Transverse colon (tissue), 4 donors: Measurements from ENCODE around the gene ILDR1. TPM values are rescaled to one million over a fixed set of nuclear protein-coding genes. Genes with fewer than 3 reads are reported as not detected.

ENCODE experiments used
- DNase-seq: peaks from one replicate; pipeline ENCODE4 v3.0.0-alpha.2; 2019
- H3K27ac ChIP-seq, 4 donors: fragments of 200-600 bp; sonication (generic); 2 replicates each; pipeline ENCODE4 v1.5.1; 2016 to 2018; ENCODE audit warnings: inconsistent platforms in 4 of 4
- H3K27me3 ChIP-seq: fragments of 200-600 bp; sonication (generic); 2 replicates; pipeline ENCODE4 v1.5.1; 2017; ENCODE audit warnings: inconsistent platforms
- H3K36me3 ChIP-seq, 4 donors: fragments of 200-600 bp; sonication (generic); 2 replicates each; pipeline ENCODE4 v1.5.1; 2017 to 2019; ENCODE audit warnings: inconsistent platforms in 4 of 4
- H3K4me1 ChIP-seq, 4 donors: fragments of 200-600 bp; sonication (generic); 2 replicates each; pipeline ENCODE4 v1.5.1; 2017 to 2020; ENCODE audit warnings: inconsistent platforms in 4 of 4
- H3K4me3 ChIP-seq, 4 donors: fragments of 200-600 bp; sonication (generic); 1 replicate in 1 of 4; 2 replicates in 3 of 4; pipeline versions ENCODE4 v1.5.1 to v1.6.1; 2017 to 2019; ENCODE audit warnings: inconsistent platforms in 4 of 4
- H3K9me3 ChIP-seq, 2 donors: fragments of 200-600 bp; sonication (generic); 2 replicates each; pipeline ENCODE4 v1.5.1; 2017 to 2019; ENCODE audit warnings: inconsistent platforms in 2 of 2
- CTCF ChIP-seq, 5 experiments: fragments of 200-600 bp in 3 of 5; fragments of 450-650 bp in 2 of 5; sonication (generic) in 3 of 5; IDR thresholded peaks; 1 replicate in 2 of 5; 2 replicates in 3 of 5; pipeline ENCODE4 v1.5.1; 2016 to 2017; ENCODE audit warnings: antibody characterized with exemption in 5 of 5, inconsistent platforms in 3 of 5, mild to moderate bottlenecking in 2 of 5, moderate library complexity in 1 of 5
- EP300 ChIP-seq: sonication (generic); formaldehyde crosslinking; IDR thresholded peaks from one replicate; pipeline ENCODE4 v1.6.1; 2017; ENCODE audit warnings: antibody characterized with exemption, low read depth
- POLR2A ChIP-seq: fragments of 450-650 bp; IDR thresholded peaks from one replicate; pipeline ENCODE4 v1.6.1; 2016; ENCODE audit warnings: antibody characterized with exemption, mild to moderate bottlenecking, moderate library complexity
- POLR2AphosphoS5 ChIP-seq, 3 donors: sonication (generic); formaldehyde crosslinking; IDR thresholded peaks; one replicate each; pipeline ENCODE4 v1.6.1; 2016; ENCODE audit warnings: antibody characterized with exemption in 3 of 3
- WGBS, 2 donors: methylation state at CpG; one replicate each; pipeline ENCODE4 v1.1.5; 2018; ENCODE audit warnings: low coverage in 1 of 2; 5-methylcytosine and 5-hydroxymethylcytosine counted together
- in situ Hi-C, 4 donors: fragments of 200-750 bp; cut with MboI; loops; one replicate each; pipeline versions ENCODE4 v1.15.0 to v1.15.1; 2017; ENCODE audit warnings: low sequenced_read_pairs in 3 of 4, low pct_ligation_motif_present in 1 of 4, low pct_unique_long_range_greater_than_20kb in 1 of 4
- intact Hi-C: fragments of 100-400 bp; cut with DNase I; formaldehyde crosslinking; loops from one replicate; pipeline ENCODE4 v1.15.1; 2023; ENCODE audit warnings: low total_unique reads
- total RNA-seq, 4 donors: library from RNA; depleted of rRNA; stranded (reverse); fragments of >200 nt; gene quantifications; one replicate each; pipeline ENCODE4 v1.1.0, GENCODE V29; 2016

ILDR1 gene
- total RNA-seq, 4 donors from 2014 or later = 13.8 to 27.7 (median 21.5) TPM

DNA sequence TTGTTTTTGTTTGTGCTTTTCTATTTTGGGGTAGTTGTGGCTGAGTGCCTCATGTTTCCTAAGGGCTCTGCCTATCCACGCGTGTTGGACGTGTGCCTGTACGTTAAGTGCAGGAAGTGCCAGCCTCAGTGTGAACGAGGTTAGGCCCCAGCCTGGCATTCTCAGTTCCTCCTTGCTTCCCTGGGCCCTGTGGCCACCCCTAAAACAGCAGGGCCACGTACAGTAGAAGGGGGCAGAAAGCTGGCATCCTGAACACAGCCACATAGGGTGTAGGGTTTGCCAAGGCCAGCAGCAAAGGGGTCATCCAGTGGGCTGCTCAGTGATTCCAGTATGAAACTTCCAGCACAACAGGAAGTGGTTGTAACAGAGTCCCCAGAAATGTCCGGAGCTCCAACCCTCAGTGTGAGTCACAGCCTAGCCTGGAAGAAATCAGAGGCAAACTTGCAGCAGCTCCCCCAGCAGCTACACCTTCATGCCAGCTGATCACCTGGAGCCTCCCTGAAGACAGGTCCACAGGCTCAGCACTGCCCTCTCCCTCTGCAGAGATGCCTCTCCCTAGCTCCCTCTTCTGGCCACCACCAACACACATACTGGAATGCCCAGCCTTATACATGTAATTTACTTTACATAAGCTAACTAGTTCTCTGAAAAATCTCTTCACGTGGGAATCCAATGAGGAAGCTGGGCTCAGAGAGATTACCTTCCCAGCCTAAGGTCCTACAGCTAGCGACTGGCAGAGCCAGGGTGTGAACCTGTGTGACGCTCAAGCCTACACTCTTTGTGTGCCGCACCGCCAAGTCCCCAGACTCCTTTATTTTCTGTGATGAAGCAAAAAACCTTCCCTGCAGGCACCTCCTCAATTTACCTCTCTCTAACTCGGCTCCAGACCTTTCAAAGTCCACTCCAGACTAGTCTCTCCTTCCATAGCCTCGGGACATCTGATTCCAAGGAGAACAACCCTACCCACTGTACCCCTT is 26.6 kb downstream of the ILDR1 start:
- peak; percentile 78 for DNase-seq
- in situ Hi-C loops (loop anchor here in 1 of 4 donors (10.0 kb wide), 1 partner anchor 451 kb away; the partner anchor contains the start of gene POLQ), intact Hi-C loops (no loop called here)
- WGBS, 2 donors = 52 to 62% methylated on average over 6 to 14 of the region's 14 CpGs
- no peak for TF ChIP-seq POLR2A
- TF ChIP-seq CTCF (IDR thresholded peaks at IDR 0.05) = peak; percentile 41 to 64 (median 53)
- TF ChIP-seq EP300 = no peak
- TF ChIP-seq POLR2AphosphoS5 (IDR thresholded peaks at IDR 0.05) = no peak
- Histone ChIP-seq H3K27ac (peak overlapping the region; percentile 26 to 66 (median 54)), H3K36me3 (no peaks in the 10 kb centered on the region), H3K4me3 (no peak overlapping the region), H3K27me3 (no peaks in the 10 kb centered on the region), H3K4me1 (peaks cover 0 to 10% (median 1%) of the 10 kb centered on the region in 4 donors), H3K9me3 (no peaks in the 10 kb centered on the region)

GRCh38 chr3:121994551-121994950 is 27.5 kb downstream of the ILDR1 start:
- WGBS, 2 donors = 87 to 100% methylated on average over 2 to 3 of the region's 3 CpGs
- peak overlapping the region; percentile 26 to 66 (median 54) for H3K27ac ChIP-seq

DNA sequence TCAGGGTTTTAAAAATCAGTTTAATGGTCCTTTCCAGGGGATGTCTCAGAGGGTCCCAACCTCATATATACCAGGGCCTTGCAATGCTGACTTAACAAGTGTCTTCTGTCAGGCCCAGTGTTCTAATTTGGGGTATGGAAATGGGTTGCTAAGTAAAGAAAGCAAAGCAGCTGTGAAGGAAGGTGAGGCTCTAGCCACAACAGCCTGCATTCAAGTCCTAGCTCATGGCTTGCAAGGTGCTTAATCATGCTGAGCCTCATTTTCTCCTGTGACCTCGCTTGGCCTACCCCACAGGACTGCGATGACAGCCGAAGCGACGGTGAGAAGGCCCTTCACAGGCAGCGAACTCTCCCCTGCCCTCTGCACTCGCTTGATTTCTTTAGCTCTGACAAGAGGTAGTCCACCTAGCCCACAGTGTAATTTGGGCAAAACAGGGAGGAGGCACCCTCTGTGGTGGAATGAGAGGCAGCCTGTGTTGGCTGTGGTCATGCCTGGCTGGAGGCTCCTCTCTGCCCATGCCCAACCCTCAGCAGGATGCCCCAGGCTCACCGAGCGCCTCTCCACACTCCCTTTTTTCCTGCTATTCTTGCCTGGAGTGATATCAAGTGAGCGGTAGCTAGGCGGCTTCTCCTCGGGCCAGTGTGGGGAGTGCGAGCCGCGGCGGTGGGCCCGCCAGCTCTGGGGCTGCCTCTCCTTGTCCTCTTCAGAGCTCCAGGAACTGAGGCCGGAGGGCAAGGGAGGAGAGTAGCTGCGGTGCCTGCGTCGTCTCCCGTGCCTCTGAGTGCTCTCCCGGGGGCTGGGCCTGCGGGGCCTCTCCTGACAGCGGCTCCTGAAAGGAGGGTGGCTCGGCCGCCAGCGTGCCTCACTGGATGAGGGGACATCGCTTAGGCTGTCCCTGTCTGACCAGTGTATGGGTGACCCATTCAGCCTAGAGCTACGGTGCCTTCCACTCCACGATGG is 29.2 kb downstream of the ILDR1 start:
- in situ Hi-C loops (loop anchor here in 1 of 4 donors (10.0 kb wide), 1 partner anchor 448 kb away; the partner anchor contains the start of gene POLQ), intact Hi-C loops (no loop called here)

More at GRCh38 chr3:121994551-121994950, 27.5 kb downstream of the ILDR1 start:
- no peak for TF ChIP-seq CTCF (IDR thresholded peaks at IDR 0.05)
- no peak for TF ChIP-seq POLR2A
- TF ChIP-seq POLR2AphosphoS5 (IDR thresholded peaks at IDR 0.05) = no peak
- TF ChIP-seq EP300 = no peak
- Histone ChIP-seq H3K27me3 (no peaks in the 10 kb centered on the region), H3K4me3 (no peak overlapping the region), H3K9me3 (no peaks in the 10 kb centered on the region), H3K4me1 (peaks cover 0 to 10% (median 1%) of the 10 kb centered on the region in 4 donors), H3K36me3 (no peaks in the 10 kb centered on the region)
- in situ Hi-C loops = loop anchor here in 1 of 4 donors (10.0 kb wide), 1 partner anchor 450 kb away; the partner anchor contains the start of gene POLQ
- no peak for DNase-seq
- intact Hi-C loops = no loop called here

More for the DNA sequence above, 29.2 kb downstream of the ILDR1 start:
- peaks cover 0 to 10% (median 0%) of the 10 kb centered on the region in 4 donors for H3K4me1 ChIP-seq
- no peaks in the 10 kb centered on the region for H3K27me3 ChIP-seq
- no peak for TF ChIP-seq POLR2A
- no peak for TF ChIP-seq EP300
- TF ChIP-seq POLR2AphosphoS5 (IDR thresholded peaks at IDR 0.05) = no peak
- no peak for TF ChIP-seq CTCF (IDR thresholded peaks at IDR 0.05)
- DNase-seq = no peak
- peak overlapping the region in 2 of 4 donors; percentile 2 to 39 for H3K27ac ChIP-seq
- WGBS, 2 donors = 92% methylated on average over 24 of the region's 31 CpGs; no CpG with 5 or more reads in 1 of the 2 donors
- H3K36me3 ChIP-seq = peaks cover 0 to 1% (median 0%) of the 10 kb centered on the region in 4 donors
- H3K9me3 ChIP-seq = no peaks in the 10 kb centered on the region
- H3K4me3 ChIP-seq = no peak overlapping the region
